ENCODE data around the gene PRKCB. TPM values are rescaled to one million over a fixed set of nuclear protein-coding genes. Genes with fewer than 3 reads are reported as not detected.

Gene PRKCB
- polyA plus RNA-seq, 1 donor from 2014 or later = 27.6 TPM

GRCh38 chr16:24007934-24008333, 172.2 kb downstream of the PRKCB start:
- Histone ChIP-seq H2AFZ (ENCODE audit: low read depth, low read length) (no peak overlapping the region), H3K79me2 (replicated peaks; ENCODE audit: insufficient read depth, low read length) (no peaks in the 10 kb centered on the region), H3K9me2 (ENCODE audit: insufficient read depth, low read length) (no peaks in the 10 kb centered on the region), H3F3A (ENCODE audit: insufficient read depth, low read length, poor library complexity, severe bottlenecking) (no peaks in the 10 kb centered on the region), H3K9me3 (ENCODE audit: low read length) (no peaks in the 10 kb centered on the region), H4K20me1 (ENCODE audit: insufficient read depth) (no peaks in the 10 kb centered on the region), H3K27me3 (ENCODE audit: insufficient read depth, low read depth, low read length) (no peaks in the 10 kb centered on the region), H3K27ac (ENCODE audit: low read length) (no peak overlapping the region), H3K4me3 (ENCODE audit: low read length) (no peak overlapping the region), H3K9ac (ENCODE audit: low read length) (no peak overlapping the region), H3K4me2 (ENCODE audit: low read length) (no peak overlapping the region), H3K36me3 (ENCODE audit: insufficient read depth, low read length) (no peaks in the 10 kb centered on the region)
- TF ChIP-seq TAF1 (IDR thresholded peaks at IDR 0.05; ENCODE audit: low read depth) (no peak), SMC3 (conservative IDR thresholded peaks at IDR 0.05; ENCODE audit: poor library complexity) (no peak), REST (IDR thresholded peaks at IDR 0.05; ENCODE audit: borderline replicate concordance) (no peak), MXI1 (conservative IDR thresholded peaks at IDR 0.05; ENCODE audit: poor library complexity, severe bottlenecking) (no peak), EZH2 (IDR thresholded peaks at IDR 0.05; ENCODE audit: borderline replicate concordance, insufficient read depth, low read length, poor library complexity, severe bottlenecking) (no peak), EP300 (conservative IDR thresholded peaks at IDR 0.05; ENCODE audit: poor library complexity, severe bottlenecking) (no peak), CTCF (IDR thresholded peaks at IDR 0.05; ENCODE audit: poor library complexity, severe bottlenecking) (no peak), POLR2AphosphoS5 (IDR thresholded peaks at IDR 0.05) (no peak), RAD21 (conservative IDR thresholded peaks at IDR 0.05) (no peak)

GRCh38 chr16:24009098-24009497, 173.3 kb downstream of the PRKCB start:
- Histone ChIP-seq H3K27me3 (ENCODE audit: insufficient read depth, low read depth, low read length) (no peaks in the 10 kb centered on the region), H3K4me3 (ENCODE audit: low read length) (no peak overlapping the region), H3K79me2 (replicated peaks; ENCODE audit: insufficient read depth, low read length) (no peaks in the 10 kb centered on the region)

More at GRCh38 chr16:24009098-24009497, 173.3 kb downstream of the PRKCB start:
- no peaks in the 10 kb centered on the region for H3F3A ChIP-seq (ENCODE audit: insufficient read depth, low read length, poor library complexity, severe bottlenecking)
- no peak overlapping the region for H2AFZ ChIP-seq (ENCODE audit: low read depth, low read length)
- H3K27ac ChIP-seq (ENCODE audit: low read length) = no peak overlapping the region
- H3K9ac ChIP-seq (ENCODE audit: low read length) = no peak overlapping the region
- H3K4me2 ChIP-seq (ENCODE audit: low read length) = no peak overlapping the region
- no peaks in the 10 kb centered on the region for H3K9me3 ChIP-seq (ENCODE audit: low read length)
- no peaks in the 10 kb centered on the region for H4K20me1 ChIP-seq (ENCODE audit: insufficient read depth)
- TF ChIP-seq POLR2AphosphoS5 (IDR thresholded peaks at IDR 0.05) (no peak), EZH2 (IDR thresholded peaks at IDR 0.05; ENCODE audit: borderline replicate concordance, insufficient read depth, low read length, poor library complexity, severe bottlenecking) (no peak), EP300 (conservative IDR thresholded peaks at IDR 0.05; ENCODE audit: poor library complexity, severe bottlenecking) (no peak), REST (IDR thresholded peaks at IDR 0.05; ENCODE audit: borderline replicate concordance) (no peak), MXI1 (conservative IDR thresholded peaks at IDR 0.05; ENCODE audit: poor library complexity, severe bottlenecking) (no peak)
- H3K36me3 ChIP-seq (ENCODE audit: insufficient read depth, low read length) = no peaks in the 10 kb centered on the region
- H3K9me2 ChIP-seq (ENCODE audit: insufficient read depth, low read length) = no peaks in the 10 kb centered on the region

All from neural cell (in vitro differentiated cells).